WTC11 (cell line): ENCODE measurements around the gene MAP3K5. TPM values are rescaled to one million over a fixed set of nuclear protein-coding genes. Genes with fewer than 3 reads are reported as not detected.

ENCODE experiments used
- ATAC-seq: fragments of 200-7000 bp; cut with Tn5 transposase; 2 replicates; pipeline ENCODE4 v1.10.0; 2021; ENCODE audit warnings: mild to moderate bottlenecking, moderate library complexity
- CTCF ChIA-PET: fragments of 300-600 bp; sonication (Branson Sonifier 250); formaldehyde crosslinking; loops from one replicate; lab custom pipeline; 2021; ENCODE audit warnings: antibody characterized with exemption; lab: Charles Lee
- POLR2A ChIA-PET: fragments of 350-600 bp; sonication (Branson Sonifier 250); formaldehyde crosslinking; loops from one replicate; lab custom pipeline; 2021; ENCODE audit warnings: antibody characterized with exemption; lab: Charles Lee
- DNase-seq: peaks from one replicate; pipeline ENCODE4 v3.0.0; 2021; ENCODE audit warnings: low spot score
- H3K27ac Mint-ChIP-seq: 2 replicates; pipeline ENCODE4 v1.8.0; 2021; ENCODE audit warnings: mixed read lengths
- H3K27me3 Mint-ChIP-seq: 2 replicates; pipeline ENCODE4 v1.8.0; 2021; ENCODE audit warnings: low read depth, mild to moderate bottlenecking, moderate library complexity, mixed read lengths
- H3K36me3 Mint-ChIP-seq: 2 replicates; pipeline ENCODE4 v1.8.0; 2021; ENCODE audit warnings: mixed read lengths
- H3K4me1 Mint-ChIP-seq: 2 replicates; pipeline ENCODE4 v1.8.0; 2022; ENCODE audit warnings: mixed read lengths
- H3K4me3 Mint-ChIP-seq: 2 replicates; pipeline ENCODE4 v1.8.0; 2021; ENCODE audit warnings: mild to moderate bottlenecking, moderate library complexity, mixed read lengths
- H3K9me3 Mint-ChIP-seq: 2 replicates; pipeline ENCODE4 v1.8.0; 2021; ENCODE audit warnings: mixed read lengths
- ATF1 ChIP-seq: sonication (generic); formaldehyde crosslinking; IDR thresholded peaks from 2 replicates; pipeline ENCODE4 v1.8.1; 2023; ENCODE audit warnings: mild to moderate bottlenecking, moderate library complexity, missing genetic modification reagents
- CBFB ChIP-seq: sonication (generic); formaldehyde crosslinking; IDR thresholded peaks from 2 replicates; pipeline ENCODE4 v1.8.1; 2022; ENCODE audit warnings: mild to moderate bottlenecking, low read depth, missing genetic modification reagents
- CDX4 ChIP-seq: fragments of 250-450 bp; sonication (Bioruptor Pico); IDR thresholded peaks from 2 replicates; pipeline ENCODE4 v1.9.0; 2021; ENCODE audit warnings: moderate library complexity, mild to moderate bottlenecking, inconsistent platforms, borderline replicate concordance
- CREB1 ChIP-seq: sonication (generic); formaldehyde crosslinking; IDR thresholded peaks from 2 replicates; pipeline ENCODE4 v1.8.0; 2023; ENCODE audit warnings: mild to moderate bottlenecking, missing genetic modification reagents
- ETV6 ChIP-seq: sonication (generic); formaldehyde crosslinking; IDR thresholded peaks from 2 replicates; pipeline ENCODE4 v1.8.1; 2022; ENCODE audit warnings: mild to moderate bottlenecking, missing genetic modification reagents
- FOXK1 ChIP-seq: sonication (generic); formaldehyde crosslinking; IDR thresholded peaks from 2 replicates; pipeline ENCODE4 v1.8.0; 2022; ENCODE audit warnings: mild to moderate bottlenecking, moderate library complexity, missing genetic modification reagents
- FOXP1 ChIP-seq: sonication (generic); formaldehyde crosslinking; IDR thresholded peaks from 2 replicates; pipeline ENCODE4 v1.8.0; 2022; ENCODE audit warnings: missing genetic modification reagents, mild to moderate bottlenecking, moderate library complexity, borderline replicate concordance
- NR3C1 ChIP-seq: sonication (generic); formaldehyde crosslinking; conservative IDR thresholded peaks from 2 replicates; pipeline ENCODE4 v1.8.1; 2023; ENCODE audit warnings: low read depth, mild to moderate bottlenecking, missing genetic modification reagents
- PRDM15 ChIP-seq: sonication (generic); formaldehyde crosslinking; IDR thresholded peaks from 2 replicates; pipeline ENCODE4 v1.8.0; 2022; ENCODE audit warnings: missing genetic modification reagents
- SP1 ChIP-seq: sonication (generic); formaldehyde crosslinking; conservative IDR thresholded peaks from 2 replicates; pipeline ENCODE4 v1.8.1; 2022; ENCODE audit warnings: missing genetic modification reagents
- STAT6 ChIP-seq: sonication (generic); formaldehyde crosslinking; conservative IDR thresholded peaks from 2 replicates; pipeline ENCODE4 v1.8.1; 2023; ENCODE audit warnings: mild to moderate bottlenecking, low read depth, missing genetic modification reagents, moderate library complexity
- TCF7 ChIP-seq: sonication (generic); formaldehyde crosslinking; IDR thresholded peaks from 2 replicates; pipeline ENCODE4 v1.8.0; 2022; ENCODE audit warnings: mild to moderate bottlenecking, low read depth, missing genetic modification reagents, moderate library complexity
- TEAD4 ChIP-seq: sonication (generic); formaldehyde crosslinking; IDR thresholded peaks from 2 replicates; pipeline ENCODE4 v1.8.0; 2022; ENCODE audit warnings: mild to moderate bottlenecking, missing genetic modification reagents
- ZNF121 ChIP-seq: sonication (generic); formaldehyde crosslinking; IDR thresholded peaks from 2 replicates; pipeline ENCODE4 v1.8.0; 2023; ENCODE audit warnings: missing genetic modification reagents
- ZNF232 ChIP-seq: sonication (generic); formaldehyde crosslinking; IDR thresholded peaks from 2 replicates; pipeline ENCODE4 v1.8.0; 2022; ENCODE audit warnings: mild to moderate bottlenecking, missing genetic modification reagents
- ZNF263 ChIP-seq: sonication (generic); formaldehyde crosslinking; IDR thresholded peaks from 2 replicates; pipeline ENCODE4 v1.8.1; 2022; ENCODE audit warnings: low read depth, mild to moderate bottlenecking, moderate library complexity, missing genetic modification reagents
- ZNF425 ChIP-seq: fragments of 250-450 bp; sonication (Bioruptor Pico); conservative IDR thresholded peaks from 2 replicates; pipeline ENCODE4 v1.9.0; 2021; ENCODE audit warnings: mild to moderate bottlenecking
- total RNA-seq: library from RNA; stranded (reverse); gene quantifications from 3 replicates; pipeline ENCODE4 v1.2.3, GENCODE V29; 2021

Gene MAP3K5
- total RNA-seq, 1 experiment from 2014 or later: 1.6 TPM

GRCh38 chr6:136779682-136780081 lies 12.6 kb downstream of the MAP3K5 start (continued):
- no peak for TF ChIP-seq STAT6 (CRISPR knock-in tag)
- no peak for TF ChIP-seq ETV6 (CRISPR knock-in tag)
- no peak for TF ChIP-seq ZNF263 (CRISPR knock-in tag)
- no peak for TF ChIP-seq CBFB
- TF ChIP-seq TEAD4: no peak
- TF ChIP-seq FOXP1 (CRISPR knock-in tag): no peak
- no peak for TF ChIP-seq NR3C1 (CRISPR knock-in tag)
- TF ChIP-seq, all 79 proteins: peak for 0

GRCh38 chr6:136777651-136778050 lies 14.6 kb downstream of the MAP3K5 start:
- POLR2A ChIA-PET: no interaction called here
- ATAC-seq (no peak), DNase-seq (no peak)
- Mint-ChIP-seq H3K36me3 (no peaks in the 10 kb centered on the region), H3K4me1 (peaks cover 8% of the 10 kb centered on the region), H3K27me3 (no peaks in the 10 kb centered on the region; the same call in 1 of the 2 replicates), H3K4me3 (no peak overlapping the region), H3K27ac (no peak overlapping the region), H3K9me3 (no peaks in the 10 kb centered on the region)
- TF ChIP-seq CDX4 (CRISPR knock-in tag): no peak
- TF ChIP-seq TCF7 (CRISPR knock-in tag): no peak
- no peak for TF ChIP-seq CREB1
- TF ChIP-seq ATF1 (CRISPR knock-in tag): no peak
- no peak for TF ChIP-seq PRDM15
- no peak for TF ChIP-seq SP1
- no peak for TF ChIP-seq FOXK1 (CRISPR knock-in tag)
- no peak for TF ChIP-seq ZNF425 (CRISPR knock-in tag)
- TF ChIP-seq ZNF232 (CRISPR knock-in tag): no peak
- no peak for TF ChIP-seq ZNF121
- CTCF ChIA-PET: no interaction called here
